H9 (cell line): ENCODE data around the gene SNX33. TPM values are rescaled to one million over a fixed set of nuclear protein-coding genes. Genes with fewer than 3 reads are reported as not detected.
A peak's percentile ranks its signal among the peaks of the same experiment; 100 is the strongest.

Experiments
- DNase-seq: peaks from one replicate; pipeline ENCODE4 v3.0.0-alpha.2; 2017
- H2AFZ ChIP-seq: one replicate; pipeline ENCODE4 v1.6.1; 2013; ENCODE audit warnings: mild to moderate bottlenecking, low read length, control low read depth, moderate library complexity
- H2AK5ac ChIP-seq: 2 replicates; pipeline ENCODE4 v1.6.1; 2013; ENCODE audit warnings: low read length, control low read depth, mixed read lengths; ENCODE audit not compliant: insufficient read length
- H2BK120ac ChIP-seq: one replicate; pipeline ENCODE4 v1.6.1; 2013; ENCODE audit warnings: low read depth, mild to moderate bottlenecking, low read length, control low read depth, inconsistent platforms; ENCODE audit not compliant: poor library complexity, severe bottlenecking
- H2BK12ac ChIP-seq: 2 replicates; pipeline ENCODE4 v1.6.1; 2013; ENCODE audit warnings: low read length, control low read depth, mixed read lengths, low read depth; ENCODE audit not compliant: insufficient read length
- H2BK15ac ChIP-seq: 2 replicates; pipeline ENCODE4 v1.6.1; 2013; ENCODE audit warnings: low read depth, low read length, control low read depth
- H2BK20ac ChIP-seq: one replicate; pipeline ENCODE4 v1.6.1; 2013; ENCODE audit warnings: low read depth, mild to moderate bottlenecking, low read length, control low read depth, inconsistent platforms; ENCODE audit not compliant: poor library complexity, severe bottlenecking
- H2BK5ac ChIP-seq: 2 replicates; pipeline ENCODE4 v1.6.1; 2013; ENCODE audit warnings: low read length, control low read depth, mixed read lengths; ENCODE audit not compliant: insufficient read length
- H3K14ac ChIP-seq: 2 replicates; pipeline ENCODE4 v1.6.1; 2013; ENCODE audit warnings: low read length, control low read depth; ENCODE audit not compliant: insufficient read depth
- H3K18ac ChIP-seq: 2 replicates; pipeline ENCODE4 v1.6.1; 2013; ENCODE audit warnings: low read depth, mild to moderate bottlenecking, mixed read lengths, low read length, control low read depth; ENCODE audit not compliant: insufficient read length
- H3K23ac ChIP-seq: 2 replicates; pipeline ENCODE4 v1.6.1; 2013; ENCODE audit warnings: low read length, control low read depth, mixed read lengths, low read depth; ENCODE audit not compliant: insufficient read length
- H3K23me2 ChIP-seq: 2 replicates; pipeline ENCODE4 v1.6.1; 2013; ENCODE audit warnings: low read depth, mild to moderate bottlenecking, mixed read lengths, low read length, control low read depth; ENCODE audit not compliant: insufficient read length, poor library complexity, severe bottlenecking
- H3K27ac ChIP-seq: 2 replicates; pipeline ENCODE4 v1.5.1; 2013; ENCODE audit warnings: low read length, control low read depth, mixed read lengths, low read depth; ENCODE audit not compliant: insufficient read length
- H3K27me3 ChIP-seq: 2 replicates; pipeline ENCODE4 v1.6.1; 2013; ENCODE audit warnings: low read length, control low read depth, inconsistent platforms; ENCODE audit not compliant: insufficient read depth
- H3K4ac ChIP-seq: 2 replicates; pipeline ENCODE4 v1.6.1; 2013; ENCODE audit warnings: low read depth, mild to moderate bottlenecking, control low read depth, inconsistent platforms, low read length, moderate library complexity
- H3K4me1 ChIP-seq: 2 replicates; pipeline ENCODE4 v1.6.1; 2013; ENCODE audit warnings: low read length, control low read depth, inconsistent platforms; ENCODE audit not compliant: insufficient read depth
- H3K4me2 ChIP-seq: 2 replicates; pipeline ENCODE4 v1.6.1; 2013; ENCODE audit warnings: low read length, control low read depth, mixed read lengths; ENCODE audit not compliant: insufficient read length, insufficient read depth
- H3K56ac ChIP-seq: 2 replicates; pipeline ENCODE4 v1.6.1; 2013; ENCODE audit warnings: low read depth, mild to moderate bottlenecking, mixed read lengths, low read length, control low read depth; ENCODE audit not compliant: insufficient read length
- H3K79me1 ChIP-seq: 2 replicates; pipeline ENCODE4 v1.6.1; 2013; ENCODE audit warnings: low read depth, mild to moderate bottlenecking, moderate library complexity, low read length, control low read depth, inconsistent platforms; ENCODE audit not compliant: insufficient read depth, poor library complexity, severe bottlenecking
- H3K79me2 ChIP-seq: 2 replicates; pipeline ENCODE4 v1.6.1; 2013; ENCODE audit warnings: low read length, control low read depth, inconsistent platforms; ENCODE audit not compliant: insufficient read depth
- H3K9ac ChIP-seq: 2 replicates; pipeline ENCODE4 v1.6.1; 2013; ENCODE audit warnings: low read length, control low read depth, mixed read lengths; ENCODE audit not compliant: insufficient read length; ENCODE audit errors: extremely low read depth
- H3K9me3 ChIP-seq: one replicate; pipeline ENCODE4 v1.6.1; 2013; ENCODE audit warnings: low read depth, low read length, inconsistent platforms; ENCODE audit not compliant: control insufficient read depth
- H3T11ph ChIP-seq: one replicate; pipeline ENCODE4 v1.6.1; 2013; ENCODE audit warnings: mild to moderate bottlenecking, low read length, control low read depth, inconsistent platforms
- H4K20me1 ChIP-seq: one replicate; pipeline ENCODE4 v1.6.1; 2013; ENCODE audit not compliant: control insufficient read depth, insufficient read length, insufficient read depth
- H4K5ac ChIP-seq: 2 replicates; pipeline ENCODE4 v1.6.1; 2013; ENCODE audit warnings: low read depth, mild to moderate bottlenecking, mixed read lengths, low read length, control low read depth; ENCODE audit not compliant: insufficient read length
- H4K8ac ChIP-seq: replicated peaks from 2 replicates; pipeline ENCODE4 v1.6.1; 2013; ENCODE audit warnings: low read length, control low read depth, mixed read lengths, low read depth; ENCODE audit not compliant: insufficient read length
- H4K91ac ChIP-seq: 2 replicates; pipeline ENCODE4 v1.6.1; 2013; ENCODE audit warnings: low read depth, mild to moderate bottlenecking, moderate library complexity, mixed read lengths, low read length, control low read depth; ENCODE audit not compliant: insufficient read length
- H3K27ac Mint-ChIP-seq, 3 experiments: 2 replicates in 2 of 3; 3 replicates in 1 of 3; pipeline ENCODE4 v1.8.0; 2020 to 2021; ENCODE audit warnings: mixed read lengths in 3 of 3, mild to moderate bottlenecking in 1 of 3, moderate library complexity in 1 of 3
- H3K27me3 Mint-ChIP-seq: 2 replicates; pipeline ENCODE4 v1.8.0; 2021; ENCODE audit warnings: low read depth, mild to moderate bottlenecking, moderate library complexity, mixed read lengths
- H3K36me3 Mint-ChIP-seq, 3 experiments: 2 replicates in 2 of 3; 3 replicates in 1 of 3; pipeline ENCODE4 v1.8.0; 2020 to 2021; ENCODE audit warnings: low read depth in 3 of 3, mixed read lengths in 3 of 3; ENCODE audit not compliant: insufficient read depth in 1 of 3
- H3K4me1 Mint-ChIP-seq, 2 experiments: 2 replicates each; pipeline ENCODE4 v1.8.0; 2020; ENCODE audit warnings: mixed read lengths in 2 of 2
- H3K4me3 Mint-ChIP-seq, 2 experiments: 2 replicates in 1 of 2; 3 replicates in 1 of 2; pipeline ENCODE4 v1.8.0; 2020 to 2021; ENCODE audit warnings: mild to moderate bottlenecking in 2 of 2, mixed read lengths in 2 of 2, moderate library complexity in 1 of 2
- H3K9me3 Mint-ChIP-seq, 2 experiments: 2 replicates in 1 of 2; 3 replicates in 1 of 2; pipeline ENCODE4 v1.8.0; 2020; ENCODE audit warnings: mild to moderate bottlenecking in 2 of 2, mixed read lengths in 2 of 2, moderate library complexity in 1 of 2
- WGBS: extraction: QIAGEN DNeasy Blood & Tissue Kit; methylation state at CpG from one replicate; pipeline ENCODE4 v1.1.7; 2013; ENCODE audit warnings: missing lambda C conversion rate, low lambda C conversion rate, mixed read lengths; ENCODE audit not compliant: insufficient read length; ENCODE audit errors: extremely low coverage; 5-methylcytosine and 5-hydroxymethylcytosine counted together
- total RNA-seq: library from RNA; stranded (reverse); gene quantifications from 2 replicates; pipeline ENCODE4 v1.2.1, GENCODE V29; 2021
- TF ChIP-seq, protein P1 (sequence below): fragments of 200-600 bp; sonication (generic); conservative IDR thresholded peaks from 3 replicates; pipeline ENCODE4 v1.8.0; 2021; ENCODE audit warnings: antibody characterized with exemption, mild to moderate bottlenecking

SNX33 gene
- total RNA-seq, 1 experiment from 2014 or later: 17.7 TPM

DNA sequence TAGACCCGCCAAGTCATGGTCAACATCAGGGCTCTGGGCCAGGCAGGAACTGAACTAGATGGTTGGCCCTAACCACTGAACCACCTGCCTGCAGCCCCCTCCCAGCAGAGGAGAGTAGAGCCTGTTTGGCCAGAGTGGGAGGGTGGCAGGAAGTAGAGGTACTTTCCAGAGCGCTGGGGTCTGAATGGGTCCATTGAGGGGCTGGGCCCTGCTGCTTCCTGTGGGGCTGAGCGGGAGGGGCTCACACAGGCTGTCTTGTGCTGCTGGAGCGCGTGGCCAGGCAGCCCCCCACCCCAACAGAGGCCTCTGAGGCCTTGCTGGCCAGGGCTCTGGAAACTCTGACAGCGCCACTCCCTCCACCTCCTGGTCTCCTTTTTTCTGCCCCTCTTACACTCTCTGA lies 47.5 kb downstream of the SNX33 start:
- TF ChIP-seq, protein P1, sequence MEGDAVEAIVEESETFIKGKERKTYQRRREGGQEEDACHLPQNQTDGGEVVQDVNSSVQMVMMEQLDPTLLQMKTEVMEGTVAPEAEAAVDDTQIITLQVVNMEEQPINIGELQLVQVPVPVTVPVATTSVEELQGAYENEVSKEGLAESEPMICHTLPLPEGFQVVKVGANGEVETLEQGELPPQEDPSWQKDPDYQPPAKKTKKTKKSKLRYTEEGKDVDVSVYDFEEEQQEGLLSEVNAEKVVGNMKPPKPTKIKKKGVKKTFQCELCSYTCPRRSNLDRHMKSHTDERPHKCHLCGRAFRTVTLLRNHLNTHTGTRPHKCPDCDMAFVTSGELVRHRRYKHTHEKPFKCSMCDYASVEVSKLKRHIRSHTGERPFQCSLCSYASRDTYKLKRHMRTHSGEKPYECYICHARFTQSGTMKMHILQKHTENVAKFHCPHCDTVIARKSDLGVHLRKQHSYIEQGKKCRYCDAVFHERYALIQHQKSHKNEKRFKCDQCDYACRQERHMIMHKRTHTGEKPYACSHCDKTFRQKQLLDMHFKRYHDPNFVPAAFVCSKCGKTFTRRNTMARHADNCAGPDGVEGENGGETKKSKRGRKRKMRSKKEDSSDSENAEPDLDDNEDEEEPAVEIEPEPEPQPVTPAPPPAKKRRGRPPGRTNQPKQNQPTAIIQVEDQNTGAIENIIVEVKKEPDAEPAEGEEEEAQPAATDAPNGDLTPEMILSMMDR: no peak
- Histone ChIP-seq H2BK5ac (no peak overlapping the region), H3K4me1 (peaks cover 7% of the 10 kb centered on the region; the same call in 1 of the 2 replicates), H2BK20ac (no peak overlapping the region), H3K27ac (no peak overlapping the region), H2AFZ (no peak overlapping the region), H3K14ac (no peak overlapping the region), H4K20me1 (no peaks in the 10 kb centered on the region), H3K9me3 (no peaks in the 10 kb centered on the region), H2AK5ac (no peak overlapping the region), H4K8ac (no peak overlapping the region), H3K4me2 (no peak overlapping the region), H3K79me1 (no peaks in the 10 kb centered on the region), H3K27me3 (no peaks in the 10 kb centered on the region), H3T11ph (no peak overlapping the region), H2BK15ac (no peak overlapping the region), H2BK120ac (no peak overlapping the region), H3K56ac (no peak overlapping the region), H3K18ac (no peak overlapping the region), H3K23me2 (no peaks in the 10 kb centered on the region), H2BK12ac (no peak overlapping the region), H3K4ac (no peak overlapping the region), H4K91ac (no peak overlapping the region), H3K9ac (no peak overlapping the region), H4K5ac (no peak overlapping the region), H3K23ac (no peak overlapping the region), H3K79me2 (no peaks in the 10 kb centered on the region)
- WGBS: no CpG with 5 or more reads among the region's 6 CpGs
- H3K4me1 Mint-ChIP-seq: peaks cover 22 to 33% of the 10 kb centered on the region in 2 experiments
- H3K4me3 Mint-ChIP-seq: no peak overlapping the region
- H3K9me3 Mint-ChIP-seq: no peaks in the 10 kb centered on the region
- no peaks in the 10 kb centered on the region; a peak in 1 of 7 replicates for H3K36me3 Mint-ChIP-seq
- H3K27me3 Mint-ChIP-seq: peaks cover 9% of the 10 kb centered on the region
- peak overlapping the region in 1 of 3 experiments; percentile 88; a peak in 1 of 7 replicates for H3K27ac Mint-ChIP-seq
- DNase-seq: no peak
